Iris pigment epithelial cell (primary cell): ENCODE results near the gene SGPP2.

Experiments
- DNase-seq: peaks from one replicate; pipeline ENCODE4 v3.0.0-alpha.2; 2011; ENCODE audit warnings: low read depth

SGPP2 gene

GRCh38 chr2:222525811-222526210, 101.5 kb downstream of the SGPP2 start:
- no peak for DNase-seq

GRCh38 chr2:222526480-222527277, 102.3 kb downstream of the SGPP2 start:
- no peak for DNase-seq

- no peak for DNase-seq
These were observed 108.0 kb downstream of the SGPP2 start for GRCh38 chr2:222532315-222532714.

- no peak for DNase-seq
These were observed 111.1 kb downstream of the SGPP2 start for GRCh38 chr2:222535477-222535876.

- DNase-seq, result no peak
These were observed 114.2 kb downstream of the SGPP2 start for GRCh38 chr2:222538535-222538934.

GRCh38 chr2:222544661-222545060, 120.3 kb downstream of the SGPP2 start:
- DNase-seq, result no peak

- DNase-seq, result no peak
These were observed 121.8 kb downstream of the SGPP2 start for GRCh38 chr2:222545823-222546795.

- DNase-seq, result no peak
These were observed 122.7 kb downstream of the SGPP2 start for GRCh38 chr2:222547083-222547482.

- DNase-seq, result no peak
These were observed 124.6 kb downstream of the SGPP2 start for GRCh38 chr2:222548992-222549391.

GRCh38 chr2:222554517-222554916, 130.2 kb downstream of the SGPP2 start:
- no peak for DNase-seq

- no peak for DNase-seq
These were observed 136.8 kb downstream of the SGPP2 start for GRCh38 chr2:222561151-222561550.

- DNase-seq, result peak; percentile 51
These were observed 137.7 kb downstream of the SGPP2 start for GRCh38 chr2:222561817-222562645.

- no peak for DNase-seq
These were observed 138.9 kb downstream of the SGPP2 start for GRCh38 chr2:222563106-222563718.

GRCh38 chr2:222563936-222564335, 139.6 kb downstream of the SGPP2 start:
- DNase-seq, result no peak

- DNase-seq, result no peak
These were observed 141.9 kb downstream of the SGPP2 start for GRCh38 chr2:222566229-222566628.

- peak; percentile 90 for DNase-seq
These were observed 144.5 kb downstream of the SGPP2 start for GRCh38 chr2:222568865-222569264.

GRCh38 chr2:222569826-222570225, 145.5 kb downstream of the SGPP2 start:
- peak; percentile 28 for DNase-seq

GRCh38 chr2:222572264-222572721, 147.9 kb downstream of the SGPP2 start:
- DNase-seq, result no peak

- peak; percentile 85 for DNase-seq
These were observed 148.4 kb downstream of the SGPP2 start for GRCh38 chr2:222572751-222573174.

GRCh38 chr2:222575618-222576017, 151.3 kb downstream of the SGPP2 start:
- no peak for DNase-seq
